ENCODE measurements around the gene SYT1.

The SYT1 gene

GRCh38 chr12:79301181-79301580 lies 436.6 kb downstream of the SYT1 start:
- no peak for DNase-seq

GRCh38 chr12:79302162-79302814 lies 437.7 kb downstream of the SYT1 start:
- DNase-seq, result no peak

- no peak for DNase-seq
Observed at GRCh38 chr12:79307340-79307739, 442.8 kb downstream of the SYT1 start.

GRCh38 chr12:79309039-79309438 lies 444.5 kb downstream of the SYT1 start:
- DNase-seq, result no peak

GRCh38 chr12:79317179-79317847 lies 452.7 kb downstream of the SYT1 start:
- no peak for DNase-seq

GRCh38 chr12:79322905-79323304 lies 458.3 kb downstream of the SYT1 start:
- DNase-seq, result no peak

GRCh38 chr12:79324571-79324970 lies 460.0 kb downstream of the SYT1 start:
- no peak for DNase-seq

- peak; percentile 7 for DNase-seq
Observed at GRCh38 chr12:79326222-79326621, 461.6 kb downstream of the SYT1 start.

GRCh38 chr12:79326663-79327062 lies 462.1 kb downstream of the SYT1 start:
- no peak for DNase-seq

GRCh38 chr12:79327465-79327864 lies 462.9 kb downstream of the SYT1 start:
- no peak for DNase-seq

- DNase-seq, result no peak
Observed at GRCh38 chr12:79329933-79330332, 465.4 kb downstream of the SYT1 start.

- DNase-seq, result no peak
Observed at GRCh38 chr12:79331870-79332269, 467.3 kb downstream of the SYT1 start.

- no peak for DNase-seq
Observed at GRCh38 chr12:79333144-79333543, 468.6 kb downstream of the SYT1 start.

GRCh38 chr12:79337662-79338290 lies 473.2 kb downstream of the SYT1 start:
- no peak for DNase-seq

- peak; percentile 44 for DNase-seq
Observed at GRCh38 chr12:79344855-79345847, 480.6 kb downstream of the SYT1 start.

- DNase-seq, result no peak
Observed at GRCh38 chr12:79347866-79348265, 483.3 kb downstream of the SYT1 start.

GRCh38 chr12:79351251-79351650 lies 486.7 kb downstream of the SYT1 start:
- no peak for DNase-seq

- no peak for DNase-seq
Observed at GRCh38 chr12:79356216-79356615, 491.6 kb downstream of the SYT1 start.

- DNase-seq, result no peak
Observed at GRCh38 chr12:79357048-79357447, 492.5 kb downstream of the SYT1 start.

GRCh38 chr12:79358716-79359300 lies 494.2 kb downstream of the SYT1 start:
- DNase-seq, result no peak

GRCh38 chr12:79360286-79360685 lies 495.7 kb downstream of the SYT1 start:
- DNase-seq, result no peak

GRCh38 chr12:79360936-79361335 lies 496.4 kb downstream of the SYT1 start:
- no peak for DNase-seq

GRCh38 chr12:79364197-79364596 lies 499.6 kb downstream of the SYT1 start:
- no peak for DNase-seq
